ENCODE data around the gene TIMM44.

DNA sequence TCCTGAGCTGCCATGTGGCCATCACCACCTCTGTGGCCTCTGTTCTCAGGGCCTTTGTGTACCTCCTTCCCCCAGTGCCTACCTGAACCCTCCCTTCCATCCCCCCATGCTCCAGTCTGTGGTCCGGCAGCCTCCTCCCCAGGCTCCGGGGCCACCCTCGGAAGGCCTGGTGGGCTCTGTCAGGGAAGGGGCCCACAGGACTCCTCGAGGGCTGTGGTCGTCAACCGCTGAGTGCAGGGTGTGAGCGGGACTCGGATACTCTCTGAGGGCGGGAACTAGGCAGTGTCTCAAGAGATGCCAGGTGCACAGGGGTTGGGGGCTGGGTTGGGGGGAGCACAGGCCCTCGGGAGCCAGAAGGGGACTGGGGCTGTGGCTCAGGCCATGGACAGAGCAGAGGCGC, 35.9 kb downstream of the TIMM44 start:
- TF ChIP-seq CTCF (IDR thresholded peaks at IDR 0.05) (no peak), EP300 (IDR thresholded peaks at IDR 0.05) (no peak), POLR2A (IDR thresholded peaks at IDR 0.05) (no peak)

All from gastroesophageal sphincter (tissue), 3 donors.